OCI-LY7 (cell line): ENCODE measurements around the gene ZNF195. TPM values are rescaled to one million over a fixed set of nuclear protein-coding genes. Genes with fewer than 3 reads are reported as not detected.
A peak's percentile ranks its signal among the peaks of the same experiment; 100 is the strongest.
"Not testable (repeated sequence)": the region's sequence is repeated elsewhere in the genome, so short reads cannot be mapped to it uniquely, and the experiment has no call there.

Source experiments
- Bru-seq: library from RNA; stranded (reverse); fragments of 400-500 nt; gene quantifications from one replicate; lab custom pipeline; 2021; lab: Mats Ljungman, UMichigan
- BruChase-seq, 2 experiments: library from RNA; stranded (reverse); fragments of 400-500 nt; gene quantifications; one replicate each; lab custom pipeline; 2021; lab: Mats Ljungman, UMichigan
- BruUV-seq: library from RNA; stranded (reverse); fragments of 400-500 nt; replicated peaks from 2 replicates; lab custom pipeline; 2021; lab: Mats Ljungman, UMichigan
- CTCF ChIA-PET: fragments of 300-600 bp; sonication (Branson Sonifier 250); formaldehyde crosslinking; loops from one replicate; lab custom pipeline; 2022; ENCODE audit warnings: antibody characterized with exemption; ENCODE audit not compliant: unreplicated experiment; lab: Charles Lee
- POLR2A ChIA-PET: fragments of 300-600 bp; sonication (Branson Sonifier 250); formaldehyde crosslinking; loops from one replicate; lab custom pipeline; 2022; ENCODE audit warnings: antibody characterized with exemption; lab: Charles Lee
- DNase-seq: peaks from one replicate; pipeline ENCODE4 v3.0.0-alpha.2; 2015; ENCODE audit warnings: low spot score
- H2AFZ ChIP-seq: fragments of 200-600 bp; sonication (generic), shearing (Covaris generic); 2 replicates; pipeline ENCODE4 v1.6.1; 2014; ENCODE audit warnings: mild to moderate bottlenecking, antibody characterized with exemption, low read length, moderate library complexity
- H3K27ac ChIP-seq: fragments of 200-600 bp; sonication (generic); 2 replicates; pipeline ENCODE4 v1.5.1; 2014; ENCODE audit warnings: mixed run types, low read depth, mild to moderate bottlenecking, moderate library complexity, low read length, inconsistent platforms; ENCODE audit not compliant: poor library complexity, severe bottlenecking
- H3K36me3 ChIP-seq: fragments of 200-600 bp; sonication (generic); 2 replicates; pipeline ENCODE4 v1.6.1; 2014; ENCODE audit warnings: mild to moderate bottlenecking, antibody characterized with exemption, low read length, moderate library complexity, mixed read lengths; ENCODE audit not compliant: insufficient read depth
- H3K4me1 ChIP-seq: fragments of 200-600 bp; sonication (generic); 2 replicates; pipeline ENCODE4 v1.5.1; 2014; ENCODE audit warnings: mild to moderate bottlenecking, low read length; ENCODE audit not compliant: insufficient read depth, poor library complexity, severe bottlenecking
- H3K4me2 ChIP-seq: fragments of 200-600 bp; sonication (generic); 2 replicates; pipeline ENCODE4 v1.6.1; 2014; ENCODE audit warnings: mild to moderate bottlenecking, low read length
- H3K4me3 ChIP-seq: fragments of 200-600 bp; sonication (generic); 2 replicates; pipeline ENCODE4 v1.5.1; 2014; ENCODE audit warnings: mild to moderate bottlenecking, low read depth, low read length; ENCODE audit not compliant: poor library complexity, severe bottlenecking
- H3K79me2 ChIP-seq: fragments of 200-600 bp; sonication (generic); 2 replicates; pipeline ENCODE4 v1.6.1; 2016; ENCODE audit warnings: low read depth, mild to moderate bottlenecking, low read length, moderate library complexity, mixed read lengths; ENCODE audit not compliant: insufficient read depth
- H3K9me2 ChIP-seq: fragments of 200-600 bp; sonication (generic); 2 replicates; pipeline ENCODE4 v1.6.1; 2016; ENCODE audit warnings: mild to moderate bottlenecking, low read length, mixed read lengths; ENCODE audit not compliant: insufficient read depth
- H3K9me3 ChIP-seq: fragments of 200-600 bp; sonication (generic); 2 replicates; pipeline ENCODE4 v1.6.1; 2014; ENCODE audit warnings: mild to moderate bottlenecking, mixed run types, low read length, mixed read lengths
- H4K20me1 ChIP-seq: fragments of 200-600 bp; sonication (generic); 2 replicates; pipeline ENCODE4 v1.6.1; 2014; ENCODE audit warnings: mild to moderate bottlenecking, antibody characterized with exemption, low read length, moderate library complexity, mixed read lengths; ENCODE audit not compliant: insufficient read depth
- CTCF ChIP-seq: fragments of 200-600 bp; sonication (generic); conservative IDR thresholded peaks from 2 replicates; pipeline ENCODE4 v1.5.1; 2014; ENCODE audit warnings: mild to moderate bottlenecking, antibody characterized with exemption, low read length, moderate library complexity, mixed read lengths
- EZH2phosphoT487 ChIP-seq: fragments of 200-600 bp; sonication (generic); IDR thresholded peaks from 2 replicates; pipeline ENCODE4 v1.6.1; 2018; ENCODE audit warnings: low read depth, borderline replicate concordance, mild to moderate bottlenecking, mixed run types, antibody characterized with exemption, low read length, moderate library complexity, mixed read lengths
- intact Hi-C: fragments of 100-400 bp; cut with micrococcal nuclease; formaldehyde crosslinking; loops from one replicate; pipeline ENCODE4 v1.10.0; 2022; ENCODE audit not compliant: unreplicated experiment
- long read RNA-seq: library from polyadenylated mRNA; stranded (forward); transcript quantifications from one replicate; pipeline ENCODE4 v2.0.0, GENCODE V29; 2022
- total RNA-seq, 2 experiments: library from RNA; depleted of rRNA in 1 of 2; stranded (reverse); fragments of >200 nt in 1 of 2; shearing (Covaris generic) in 1 of 2; gene quantifications; 2 replicates each; pipeline ENCODE4 v1.2.3, GENCODE V29; 2014 to 2022

Gene ZNF195
- total RNA-seq (2014; rRNA removed; shearing (Covaris generic)) (82.3 and 100 TPM in 2 replicates), total RNA-seq (2022) (95.1 and 95.7 TPM in 2 replicates), Bru-seq, nascent RNA (percentile 92 among the genes with signal in this experiment), BruChase-seq, experiment 1, labeled RNA remaining after a 6-hour chase (percentile 93 among the genes with signal in this experiment), BruChase-seq, experiment 2, labeled RNA remaining after a 2-hour chase (percentile 93 among the genes with signal in this experiment)
- long read RNA-seq, transcript ZNF195-201 (5 exons, 2,021 nt): major isoform, 6 of 64 reads
- long read RNA-seq, transcript ZNF195-204 (4 exons, 2,970 nt): major isoform, 6 of 64 reads
- long read RNA-seq, partial matches to known transcripts: 5 of 64 reads
- long read RNA-seq, other reads (novel, unspliced or antisense): 40 of 64 reads

GRCh38 chr11:3378426-3379423 is at the start of gene ZNF195:
ZNF195 (minus strand) TSS chr11:3379146; CDS start chr11:3379040, 106 bp downstream.
- DNase-seq: peak; percentile 99
- TF ChIP-seq EZH2phosphoT487 (no peak), CTCF (no peak)
- BruUV-seq: TSS peak; percentile 68
- peak within 1 kb of the TSS; percentile 79 for H3K4me2 ChIP-seq
- CTCF ChIA-PET: interaction anchor here (1.2 kb wide), 1 partner anchor 30 kb away, joined by 4 read pairs; no protein-coding TSS in a partner anchor
- peaks cover 19% of the 10 kb centered on the region for H3K4me1 ChIP-seq
- no peaks in the 10 kb centered on the region for H3K9me2 ChIP-seq
- peak within 1 kb of the TSS; percentile 47 for H3K27ac ChIP-seq
- H3K9me3 ChIP-seq: peaks cover 35% of the 10 kb centered on the region
- peaks cover 41% of the 10 kb centered on the region for H3K36me3 ChIP-seq
- H4K20me1 ChIP-seq: no peaks in the 10 kb centered on the region; the same call in 1 of the 2 replicates
- intact Hi-C loops: loop anchor here (5.0 kb wide), 1 partner anchor 44 kb away; no protein-coding TSS in a partner anchor
- peak within 1 kb of the TSS; percentile 85 for H2AFZ ChIP-seq
- POLR2A ChIA-PET: interaction anchor here (0.7 to 1.1 kb wide), 4 partner anchors 9 to 41 kb away, joined by 3 to 4 read pairs (median 3); no protein-coding TSS in a partner anchor
- H3K79me2 ChIP-seq: peaks cover 51% of the 10 kb centered on the region
- H3K4me3 ChIP-seq: peak within 1 kb of the TSS; percentile 94

- H3K9me3 ChIP-seq, BruUV-seq, H3K79me2 ChIP-seq, H3K9me2 ChIP-seq, H4K20me1 ChIP-seq, CTCF ChIA-PET, DNase-seq, intact Hi-C loops, H3K4me3 ChIP-seq, H3K4me2 ChIP-seq, H3K4me1 ChIP-seq, H3K36me3 ChIP-seq, POLR2A ChIA-PET, H2AFZ ChIP-seq, H3K27ac ChIP-seq: not testable (repeated sequence)
Observed at GRCh38 chr11:3428076-3428475, 49.1 kb upstream of the ZNF195 start.

GRCh38 chr11:3426541-3426940 is 47.6 kb upstream of the ZNF195 start:
- DNase-seq, H3K27ac ChIP-seq, BruUV-seq, H3K4me1 ChIP-seq, H3K4me3 ChIP-seq, intact Hi-C loops, H3K79me2 ChIP-seq, H3K9me2 ChIP-seq, H4K20me1 ChIP-seq, H3K4me2 ChIP-seq, CTCF ChIA-PET, H3K36me3 ChIP-seq, H3K9me3 ChIP-seq, H2AFZ ChIP-seq: not testable (repeated sequence)
- POLR2A ChIA-PET: interaction anchor here (0.6 kb wide), 1 partner anchor 379 kb away, joined by 7 read pairs; no protein-coding TSS in a partner anchor

GRCh38 chr11:3423928-3424327 is 45.0 kb upstream of the ZNF195 start:
- DNase-seq: peak; percentile 14

More at GRCh38 chr11:3423928-3424327, 45.0 kb upstream of the ZNF195 start:
- H3K79me2 ChIP-seq, BruUV-seq, H3K9me3 ChIP-seq, H3K4me3 ChIP-seq, H3K27ac ChIP-seq, H3K4me2 ChIP-seq, H2AFZ ChIP-seq, H3K9me2 ChIP-seq, H3K36me3 ChIP-seq, CTCF ChIA-PET, H4K20me1 ChIP-seq: not testable (repeated sequence)
- intact Hi-C loops: loop anchor here (5.0 kb wide), 1 partner anchor 47 kb away; the partner anchor contains the start of gene ZNF195
- POLR2A ChIA-PET: interaction anchor here (0.6 kb wide), 2 partner anchors 84 to 523 kb away, joined by 4 read pairs; no protein-coding TSS in a partner anchor
- H3K4me1 ChIP-seq: peaks cover 14% of the 10 kb centered on the region
